H1 (cell line): ENCODE data around the gene NOVA1. TPM values are rescaled to one million over a fixed set of nuclear protein-coding genes. Genes with fewer than 3 reads are reported as not detected.

Source experiments
- CTCF ChIA-PET: fragments of 300-600 bp; sonication (Branson Sonifier 250); formaldehyde crosslinking; loops from one replicate; lab custom pipeline; 2021; ENCODE audit not compliant: partially characterized antibody; lab: Charles Lee
- POLR2A ChIA-PET: fragments of 300-600 bp; sonication (Branson Sonifier 250); formaldehyde crosslinking; loops from one replicate; lab custom pipeline; 2021; ENCODE audit warnings: inconsistent platforms; ENCODE audit not compliant: partially characterized antibody; lab: Charles Lee
- DNase-seq, 2 experiments: peaks; one replicate each; pipeline versions ENCODE4 v3.0.0 to v3.0.0-alpha.2; 2010 to 2022; ENCODE audit warnings: low spot score in 2 of 2, low read depth in 1 of 2, mixed read lengths in 1 of 2
- FAIRE-seq: peaks from 2 replicates; lab custom pipeline; 2011; peaks lifted over from hg19 to GRCh38; lab: Jason Lieb, UNC
- H2AFZ ChIP-seq: 2 replicates; pipeline ENCODE4 v1.8.1; 2012; ENCODE audit warnings: low read length, inconsistent platforms
- H2AK5ac ChIP-seq: 2 replicates; pipeline ENCODE4 v1.6.1; 2013; ENCODE audit warnings: low read depth, low read length
- H2BK120ac ChIP-seq: replicated peaks from 2 replicates; pipeline ENCODE3; 2013; ENCODE audit warnings: low read depth, low read length, inconsistent platforms
- H2BK12ac ChIP-seq: 2 replicates; pipeline ENCODE4 v1.6.1; 2013; ENCODE audit warnings: low read depth, low read length
- H2BK15ac ChIP-seq: 2 replicates; pipeline ENCODE4 v1.6.1; 2013; ENCODE audit warnings: low read length
- H2BK20ac ChIP-seq: 2 replicates; pipeline ENCODE4 v1.6.1; 2013; ENCODE audit warnings: low read length
- H2BK5ac ChIP-seq: 2 replicates; pipeline ENCODE4 v1.6.1; 2013; ENCODE audit warnings: low read depth, low read length
- H3K14ac ChIP-seq: 2 replicates; pipeline ENCODE4 v1.6.1; 2013; ENCODE audit warnings: inconsistent platforms; ENCODE audit not compliant: insufficient read length
- H3K18ac ChIP-seq: 2 replicates; pipeline ENCODE4 v1.6.1; 2013; ENCODE audit warnings: low read length; ENCODE audit errors: extremely low read depth
- H3K23ac ChIP-seq: 2 replicates; pipeline ENCODE4 v1.6.1; 2013; ENCODE audit warnings: inconsistent platforms; ENCODE audit not compliant: insufficient read length
- H3K23me2 ChIP-seq: 2 replicates; pipeline ENCODE4 v1.6.1; 2013; ENCODE audit warnings: low read depth, low read length
- H3K27ac ChIP-seq: 2 replicates; pipeline ENCODE4 v1.6.1; 2011; ENCODE audit warnings: low read depth, low read length, inconsistent platforms
- H3K27me3 ChIP-seq, 4 experiments: replicated peaks in 1 of 4; 1 replicate in 1 of 4; 2 replicates in 3 of 4; pipeline versions ENCODE4 v1.6.1 to v1.8.1; 2011 to 2013; ENCODE audit warnings: low read length in 3 of 4, mild to moderate bottlenecking in 3 of 4, inconsistent platforms in 2 of 4, mixed read lengths in 2 of 4, moderate library complexity in 1 of 4; ENCODE audit not compliant: control insufficient read depth in 3 of 4, insufficient read depth in 3 of 4; ENCODE audit errors: extremely low read depth in 1 of 4
- H3K36me3 ChIP-seq, 4 experiments: 2 replicates each; pipeline versions ENCODE4 v1.6.1 to v1.8.1; 2011 to 2013; ENCODE audit warnings: mild to moderate bottlenecking in 4 of 4, low read length in 3 of 4, moderate library complexity in 2 of 4, control low read depth in 1 of 4, inconsistent platforms in 1 of 4; ENCODE audit not compliant: insufficient read depth in 4 of 4, control insufficient read depth in 2 of 4
- H3K4ac ChIP-seq: replicated peaks from 2 replicates; pipeline ENCODE3; 2013; ENCODE audit warnings: low read length, low read depth, mixed read lengths, inconsistent platforms; ENCODE audit not compliant: insufficient read length
- H3K4me1 ChIP-seq, 4 experiments: replicated peaks in 1 of 4; 1 replicate in 1 of 4; 2 replicates in 3 of 4; pipeline versions ENCODE4 v1.6.1 to v1.8.1; 2011 to 2013; ENCODE audit warnings: low read length in 3 of 4, inconsistent platforms in 2 of 4, mixed read lengths in 1 of 4; ENCODE audit not compliant: insufficient read depth in 4 of 4, control insufficient read depth in 3 of 4
- H3K4me2 ChIP-seq, 2 experiments: 2 replicates each; pipeline versions ENCODE4 v1.6.1 to v1.8.1; 2011 to 2013; ENCODE audit warnings: low read depth in 2 of 2, low read length in 2 of 2, control low read depth in 1 of 2, inconsistent platforms in 1 of 2, mild to moderate bottlenecking in 1 of 2; ENCODE audit not compliant: insufficient read depth in 1 of 2
- H3K4me3 ChIP-seq, 4 experiments: fragments of 200-600, 300-600 bp in 1 of 4; sonication (generic), shearing (Covaris generic), sonication (Bioruptor Twin) in 1 of 4; 2 replicates each; pipeline versions ENCODE4 v1.5.1 to v1.8.1; 2011 to 2016; ENCODE audit warnings: low read length in 4 of 4, low read depth in 3 of 4, control low read depth in 2 of 4, inconsistent platforms in 2 of 4, mild to moderate bottlenecking in 2 of 4, mixed read lengths in 1 of 4, moderate library complexity in 1 of 4; ENCODE audit not compliant: insufficient read depth in 2 of 4; ENCODE audit errors: extremely low read depth in 1 of 4
- H3K56ac ChIP-seq: replicated peaks from 2 replicates; pipeline ENCODE3; 2013; ENCODE audit warnings: low read depth, mild to moderate bottlenecking, mixed read lengths, low read length, inconsistent platforms; ENCODE audit not compliant: insufficient read length
- H3K79me1 ChIP-seq: 2 replicates; pipeline ENCODE4 v1.6.1; 2013; ENCODE audit warnings: low read depth, low read length, control low read depth
- H3K79me2 ChIP-seq, 2 experiments: 2 replicates each; pipeline versions ENCODE4 v1.6.1 to v1.8.1; 2012 to 2013; ENCODE audit warnings: low read length in 2 of 2, mild to moderate bottlenecking in 2 of 2, inconsistent platforms in 1 of 2; ENCODE audit not compliant: insufficient read depth in 2 of 2, control insufficient read depth in 1 of 2
- H3K9ac ChIP-seq, 4 experiments: replicated peaks in 1 of 4; 1 replicate in 1 of 4; 2 replicates in 3 of 4; pipeline versions ENCODE4 v1.6.1 to v1.8.1; 2011 to 2013; ENCODE audit warnings: low read depth in 3 of 4, low read length in 3 of 4, control low read depth in 2 of 4, mild to moderate bottlenecking in 2 of 4, moderate library complexity in 2 of 4, inconsistent platforms in 1 of 4; ENCODE audit errors: extremely low read depth in 1 of 4
- H3K9me3 ChIP-seq, 2 experiments: 2 replicates each; pipeline versions ENCODE4 v1.6.1 to v1.8.1; 2012 to 2013; ENCODE audit warnings: mild to moderate bottlenecking in 2 of 2, moderate library complexity in 2 of 2, control low read depth in 1 of 2, inconsistent platforms in 1 of 2, low read depth in 1 of 2, low read length in 1 of 2, mixed read lengths in 1 of 2; ENCODE audit not compliant: insufficient read depth in 2 of 2
- H4K20me1 ChIP-seq, 2 experiments: replicated peaks in 1 of 2; 2 replicates each; pipeline versions ENCODE3 to v1.8.1; 2011 to 2013; ENCODE audit warnings: inconsistent platforms in 2 of 2, low read length in 2 of 2, mild to moderate bottlenecking in 1 of 2; ENCODE audit not compliant: insufficient read depth in 2 of 2, control insufficient read depth in 1 of 2
- H4K5ac ChIP-seq: 2 replicates; pipeline ENCODE4 v1.6.1; 2013; ENCODE audit warnings: low read length, low read depth, mixed read lengths, inconsistent platforms; ENCODE audit not compliant: insufficient read length
- H4K8ac ChIP-seq: 2 replicates; pipeline ENCODE4 v1.8.0; 2013; ENCODE audit warnings: mild to moderate bottlenecking, moderate library complexity, low read length, inconsistent platforms; ENCODE audit not compliant: insufficient read depth; ENCODE audit errors: extremely low read depth
- H4K91ac ChIP-seq: replicated peaks from 2 replicates; pipeline ENCODE3; 2013; ENCODE audit warnings: low read length, mixed read lengths, inconsistent platforms; ENCODE audit not compliant: insufficient read length
- CTBP2 ChIP-seq: IDR thresholded peaks from 2 replicates; pipeline ENCODE4 v1.7.0; 2011; ENCODE audit warnings: borderline replicate concordance, mild to moderate bottlenecking, moderate library complexity, mixed read lengths, low read length; ENCODE audit not compliant: insufficient read depth, insufficient read length
- SAP30 ChIP-seq: fragments of 300-600 bp; sonication (generic); IDR thresholded peaks from 2 replicates; pipeline ENCODE4 v1.7.1; 2012; ENCODE audit warnings: low read length, moderate library complexity, mild to moderate bottlenecking, inconsistent platforms; ENCODE audit not compliant: insufficient read depth, insufficient replicate concordance
- WGBS, 2 experiments: shearing (Covaris generic) in 1 of 2; methylation state at CpG; one replicate each; pipeline versions ENCODE4 v1.1.6 to v1.1.7; 2013 to 2015; ENCODE audit warnings: low lambda C conversion rate in 2 of 2, mixed read lengths in 2 of 2, inconsistent platforms in 1 of 2, low coverage in 1 of 2, missing lambda C conversion rate in 1 of 2; ENCODE audit not compliant: insufficient replicate concordance in 2 of 2, insufficient coverage in 1 of 2, insufficient read length in 1 of 2; ENCODE audit errors: extremely low coverage in 1 of 2, missing lambda C conversion rate in 1 of 2; 5-methylcytosine and 5-hydroxymethylcytosine counted together
- polyA plus RNA-seq, 7 experiments: library from polyadenylated mRNA; depleted of rRNA in 3 of 7; stranded (reverse) in 5 of 7; unstranded in 2 of 7; fragments of >200 nt in 5 of 7; fragments of 200-250 nt in 2 of 7; gene quantifications; 1 replicate in 5 of 7; 2 replicates in 1 of 7; 4 replicates in 1 of 7; pipeline versions ENCODE4 v1.2.1 to v1.2.3, GENCODE V29; 2011 to 2013; ENCODE audit warnings: missing spikeins in 2 of 7, mixed read lengths in 2 of 7
- total RNA-seq: library from RNA; stranded (reverse); fragmentation: NEBNext Ultra II Directional; extraction: Animal tissue kit (Norgen Biotek cat#: 25700); gene quantifications from 2 replicates; pipeline ENCODE4 v1.2.1, GENCODE V29; 2021

Gene NOVA1
- total and polyA plus RNA-seq, 2 of the 8 experiments (the other 6 are each of a cell fraction or from before 2014, with no cell fraction given) = 6.8 to 12.7 TPM

- no peak overlapping the region for H3K27ac ChIP-seq
- no peaks in the 10 kb centered on the region for H4K20me1 ChIP-seq
- ChIA-PET CTCF (no interaction called here), POLR2A (no interaction called here)
- no peak overlapping the region for H2AFZ ChIP-seq
- no peak overlapping the region for H2BK120ac ChIP-seq
- no peak overlapping the region for H3K9ac ChIP-seq
- H2BK15ac ChIP-seq = no peak overlapping the region
- H3K23me2 ChIP-seq = no peaks in the 10 kb centered on the region
- TF ChIP-seq SAP30 = no peak
- TF ChIP-seq CTBP2 = no peak
- 94% methylated on average over 3 of the region's 3 CpGs; no CpG with 5 or more reads in 1 of the 2 experiments for WGBS, 2 experiments
- no peak overlapping the region for H3K4me2 ChIP-seq
- H3K4ac ChIP-seq = no peak overlapping the region
- H2AK5ac ChIP-seq = no peak overlapping the region
- no peaks in the 10 kb centered on the region for H3K36me3 ChIP-seq
- H3K27me3 ChIP-seq = no peaks in the 10 kb centered on the region
- no peak overlapping the region for H3K23ac ChIP-seq
- peaks cover 0 to 2% (median 0%) of the 10 kb centered on the region in 4 experiments; a peak in 1 of 7 replicates for H3K4me1 ChIP-seq
- no peaks in the 10 kb centered on the region for H3K79me2 ChIP-seq
- H2BK20ac ChIP-seq = no peak overlapping the region
- no peak overlapping the region for H3K4me3 ChIP-seq
- H3K56ac ChIP-seq = no peak overlapping the region
- DNase-seq = no peak
- no peak overlapping the region for H2BK12ac ChIP-seq
- H3K18ac ChIP-seq = no peak overlapping the region
- H4K5ac ChIP-seq = no peak overlapping the region
- no peak overlapping the region for H4K91ac ChIP-seq
- no peak overlapping the region for H3K14ac ChIP-seq
- H3K79me1 ChIP-seq = no peaks in the 10 kb centered on the region
- no peak overlapping the region for H2BK5ac ChIP-seq
- no peaks in the 10 kb centered on the region for H3K9me3 ChIP-seq
- H4K8ac ChIP-seq = no peak overlapping the region
- FAIRE-seq = no peak
Measured at GRCh38 chr14:26549571-26549970, 48.3 kb downstream of the NOVA1 start.
